Measurements from ENCODE around the gene ACR.
"Not testable (repeated sequence)": the region's sequence is repeated elsewhere in the genome, so short reads cannot be mapped to it uniquely, and the experiment has no call there.

Gene ACR

DNA sequence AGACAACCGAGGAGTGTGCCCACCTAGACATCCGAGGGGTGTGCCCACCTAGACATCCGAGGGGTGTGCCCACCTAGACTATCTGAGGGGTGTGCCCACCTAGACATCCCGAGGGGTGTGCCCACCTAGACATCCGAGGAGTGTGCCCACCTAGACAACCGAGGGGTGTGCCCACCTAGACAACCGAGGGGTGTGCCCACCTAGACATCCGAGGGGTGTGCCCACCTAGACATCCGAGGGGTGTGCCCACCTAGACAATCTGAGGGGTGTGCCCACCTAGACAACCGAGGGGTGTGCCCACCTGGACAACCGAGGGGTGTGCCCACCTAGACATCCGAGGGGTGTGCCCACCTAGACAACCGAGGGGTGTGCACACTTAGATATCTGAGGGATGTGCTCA is 10.6 kb downstream of the ACR start:
- H4K20me1 ChIP-seq (ENCODE audit: control insufficient read depth, insufficient read depth, low read depth, low read length); H3K79me2 ChIP-seq (ENCODE audit: control insufficient read depth, low read length); H3K4me3 ChIP-seq (ENCODE audit: low read length); H3K27me3 ChIP-seq (ENCODE audit: control insufficient read depth, low read length); H3F3A ChIP-seq (ENCODE audit: control insufficient read depth, insufficient read depth); H3K4me1 ChIP-seq (ENCODE audit: control insufficient read depth, low read length); H3K9me2 ChIP-seq (replicated peaks; ENCODE audit: control insufficient read depth, low read length); H3K27ac ChIP-seq (ENCODE audit: low read depth, low read length); H3K9me3 ChIP-seq (ENCODE audit: control insufficient read depth, insufficient read depth, low read length); H3K4me2 ChIP-seq (ENCODE audit: low read length); H3K36me3 ChIP-seq (ENCODE audit: control insufficient read depth, low read length): not testable (repeated sequence)

GRCh38 chr22:50749302-50750074 is 11.5 kb downstream of the ACR start:
- H3K9me3 ChIP-seq (ENCODE audit: control insufficient read depth, insufficient read depth, low read length); H3K36me3 ChIP-seq (ENCODE audit: control insufficient read depth, low read length); H3F3A ChIP-seq (ENCODE audit: control insufficient read depth, insufficient read depth); H3K9me2 ChIP-seq (replicated peaks; ENCODE audit: control insufficient read depth, low read length); H3K27ac ChIP-seq (ENCODE audit: low read depth, low read length); H3K4me1 ChIP-seq (ENCODE audit: control insufficient read depth, low read length); H3K79me2 ChIP-seq (ENCODE audit: control insufficient read depth, low read length); H3K27me3 ChIP-seq (ENCODE audit: control insufficient read depth, low read length); H4K20me1 ChIP-seq (ENCODE audit: control insufficient read depth, insufficient read depth, low read depth, low read length); H3K4me3 ChIP-seq (ENCODE audit: low read length); H3K4me2 ChIP-seq (ENCODE audit: low read length): not testable (repeated sequence)

- H3K4me3 ChIP-seq (ENCODE audit: low read length); H3K4me1 ChIP-seq (ENCODE audit: control insufficient read depth, low read length); H3K27ac ChIP-seq (ENCODE audit: low read depth, low read length); H3K4me2 ChIP-seq (ENCODE audit: low read length); H3K79me2 ChIP-seq (ENCODE audit: control insufficient read depth, low read length); H3K9me3 ChIP-seq (ENCODE audit: control insufficient read depth, insufficient read depth, low read length); H3K9me2 ChIP-seq (replicated peaks; ENCODE audit: control insufficient read depth, low read length); H3K36me3 ChIP-seq (ENCODE audit: control insufficient read depth, low read length); H3F3A ChIP-seq (ENCODE audit: control insufficient read depth, insufficient read depth); H3K27me3 ChIP-seq (ENCODE audit: control insufficient read depth, low read length); H4K20me1 ChIP-seq (ENCODE audit: control insufficient read depth, insufficient read depth, low read depth, low read length): not testable (repeated sequence)
Measured at GRCh38 chr22:50755251-50755650, 17.2 kb downstream of the ACR start.

GRCh38 chr22:50756406-50756805 is 18.4 kb downstream of the ACR start:
- H3F3A ChIP-seq (ENCODE audit: control insufficient read depth, insufficient read depth); H3K36me3 ChIP-seq (ENCODE audit: control insufficient read depth, low read length); H3K9me3 ChIP-seq (ENCODE audit: control insufficient read depth, insufficient read depth, low read length); H3K4me1 ChIP-seq (ENCODE audit: control insufficient read depth, low read length); H3K27me3 ChIP-seq (ENCODE audit: control insufficient read depth, low read length); H3K79me2 ChIP-seq (ENCODE audit: control insufficient read depth, low read length); H4K20me1 ChIP-seq (ENCODE audit: control insufficient read depth, insufficient read depth, low read depth, low read length); H3K9me2 ChIP-seq (replicated peaks; ENCODE audit: control insufficient read depth, low read length): not testable (repeated sequence)
- Histone ChIP-seq H3K27ac (ENCODE audit: low read depth, low read length) (peak overlapping the region; percentile 73), H3K4me2 (ENCODE audit: low read length) (peak overlapping the region; percentile 54), H3K4me3 (ENCODE audit: low read length) (peak overlapping the region; percentile 59)

DNA sequence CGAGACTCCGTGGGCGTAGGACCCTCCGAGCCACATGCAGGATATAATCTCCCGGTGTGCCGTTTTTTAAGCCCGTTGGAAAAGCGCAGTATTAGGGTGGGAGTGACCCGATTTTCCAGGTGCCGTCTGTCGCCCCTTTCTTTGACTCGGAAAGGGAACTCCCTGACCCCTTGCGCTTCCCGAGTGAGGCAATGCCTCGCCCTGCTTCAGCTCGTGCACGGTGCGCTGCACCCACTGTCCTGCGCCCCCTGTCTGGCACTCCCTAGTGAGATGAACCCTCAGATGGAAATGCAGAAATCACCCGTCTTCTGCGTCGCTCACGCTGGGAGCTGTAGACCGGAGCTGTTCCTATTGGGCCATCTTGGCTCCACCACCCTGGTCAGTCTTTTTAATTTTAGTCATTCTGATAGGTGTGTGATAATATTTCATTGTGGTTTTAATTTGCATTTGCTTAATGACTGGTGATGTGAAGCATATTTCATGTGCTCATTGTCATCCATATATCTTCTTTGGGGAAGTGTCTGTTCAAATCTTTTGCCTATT is 19.0 kb downstream of the ACR start:
- H3K9me3 ChIP-seq (ENCODE audit: control insufficient read depth, insufficient read depth, low read length); H4K20me1 ChIP-seq (ENCODE audit: control insufficient read depth, insufficient read depth, low read depth, low read length); H3K79me2 ChIP-seq (ENCODE audit: control insufficient read depth, low read length); H3F3A ChIP-seq (ENCODE audit: control insufficient read depth, insufficient read depth); H3K4me1 ChIP-seq (ENCODE audit: control insufficient read depth, low read length); H3K27me3 ChIP-seq (ENCODE audit: control insufficient read depth, low read length); H3K9me2 ChIP-seq (replicated peaks; ENCODE audit: control insufficient read depth, low read length); H3K36me3 ChIP-seq (ENCODE audit: control insufficient read depth, low read length): not testable (repeated sequence)
- H3K4me2 ChIP-seq (ENCODE audit: low read length) = peak overlapping the region; percentile 54
- H3K4me3 ChIP-seq (ENCODE audit: low read length) = peak overlapping the region; percentile 59
- TF ChIP-seq CTCF (IDR thresholded peaks at IDR 0.05; ENCODE audit: low read depth, low read length, poor library complexity, severe bottlenecking) = peak; percentile 44
- H3K27ac ChIP-seq (ENCODE audit: low read depth, low read length) = peak overlapping the region; percentile 73

DNA sequence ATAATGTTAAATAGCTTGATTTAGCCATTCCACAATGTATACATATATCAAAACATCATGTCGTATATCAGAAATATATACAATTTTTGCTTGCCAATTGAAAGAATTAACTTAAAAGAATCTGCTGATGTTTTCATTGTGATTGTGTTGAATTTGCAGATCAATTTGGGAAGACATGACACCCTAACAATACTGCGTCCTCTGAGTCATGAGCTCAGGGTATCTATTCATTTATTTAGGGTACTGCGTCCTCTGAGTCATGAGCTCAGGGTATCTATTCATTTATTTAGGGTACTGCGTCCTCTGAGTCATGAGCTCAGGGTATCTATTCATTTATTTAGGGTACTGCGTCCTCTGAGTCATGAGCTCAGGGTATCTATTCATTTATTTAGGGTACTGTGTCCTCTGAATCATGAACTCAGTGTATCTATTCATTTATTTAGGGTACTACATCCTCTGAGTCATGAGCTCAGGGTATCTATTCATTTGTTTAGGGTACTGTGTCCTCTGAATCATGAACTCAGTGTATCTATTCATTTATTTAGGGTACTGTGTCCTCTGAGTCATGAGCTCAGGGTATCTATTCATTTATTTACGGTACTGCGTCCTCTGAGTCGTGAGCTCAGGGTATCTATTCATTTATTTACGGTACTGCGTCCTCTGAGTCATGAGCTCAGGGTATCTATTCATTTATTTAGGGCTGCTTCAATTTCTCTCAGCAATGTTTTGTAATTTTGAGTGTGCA is 21.8 kb downstream of the ACR start:
- not testable (repeated sequence) for H3K9me3 ChIP-seq (ENCODE audit: control insufficient read depth, insufficient read depth, low read length); H3K4me1 ChIP-seq (ENCODE audit: control insufficient read depth, low read length); H3F3A ChIP-seq (ENCODE audit: control insufficient read depth, insufficient read depth); H3K4me2 ChIP-seq (ENCODE audit: low read length); H3K9me2 ChIP-seq (replicated peaks; ENCODE audit: control insufficient read depth, low read length); H4K20me1 ChIP-seq (ENCODE audit: control insufficient read depth, insufficient read depth, low read depth, low read length); H3K36me3 ChIP-seq (ENCODE audit: control insufficient read depth, low read length); H3K4me3 ChIP-seq (ENCODE audit: low read length); H3K79me2 ChIP-seq (ENCODE audit: control insufficient read depth, low read length); H3K27me3 ChIP-seq (ENCODE audit: control insufficient read depth, low read length); H3K27ac ChIP-seq (ENCODE audit: low read depth, low read length)

- H3K4me3 ChIP-seq (ENCODE audit: low read length); H3K27me3 ChIP-seq (ENCODE audit: control insufficient read depth, low read length); H3K9me3 ChIP-seq (ENCODE audit: control insufficient read depth, insufficient read depth, low read length); H3K4me2 ChIP-seq (ENCODE audit: low read length); H3K79me2 ChIP-seq (ENCODE audit: control insufficient read depth, low read length); H3K4me1 ChIP-seq (ENCODE audit: control insufficient read depth, low read length); H3K36me3 ChIP-seq (ENCODE audit: control insufficient read depth, low read length); H3K9me2 ChIP-seq (replicated peaks; ENCODE audit: control insufficient read depth, low read length); H3K27ac ChIP-seq (ENCODE audit: low read depth, low read length); H3F3A ChIP-seq (ENCODE audit: control insufficient read depth, insufficient read depth); H4K20me1 ChIP-seq (ENCODE audit: control insufficient read depth, insufficient read depth, low read depth, low read length): not testable (repeated sequence)
Measured at GRCh38 chr22:50761829-50762228, 23.8 kb downstream of the ACR start.

All from DOHH2 (cell line).